Mesenchymal stem cell (in vitro differentiated cells and primary cell): Measurements from ENCODE around the gene GDAP2.

ENCODE experiments used
- DNase-seq: peaks from one replicate; pipeline ENCODE4 v3.0.0-alpha.2; 2013
- H2AFZ ChIP-seq: one replicate; pipeline ENCODE4 v1.6.1; 2013; ENCODE audit warnings: low read depth, mild to moderate bottlenecking, control low read depth, inconsistent platforms, low read length, moderate library complexity
- H2AK5ac ChIP-seq: 2 replicates; pipeline ENCODE4 v1.6.1; 2013; ENCODE audit warnings: low read length, moderate library complexity, mild to moderate bottlenecking, inconsistent platforms; ENCODE audit not compliant: severe bottlenecking
- H2BK120ac ChIP-seq: one replicate; pipeline ENCODE4 v1.6.1; 2013; ENCODE audit warnings: low read depth, mild to moderate bottlenecking, inconsistent platforms, low read length, moderate library complexity
- H2BK12ac ChIP-seq, 2 experiments: one replicate each; pipeline ENCODE4 v1.6.1; 2013; ENCODE audit warnings: inconsistent platforms in 2 of 2, low read length in 2 of 2, mild to moderate bottlenecking in 2 of 2, moderate library complexity in 2 of 2, control low read depth in 1 of 2
- H2BK15ac ChIP-seq: one replicate; pipeline ENCODE4 v1.6.1; 2013; ENCODE audit warnings: mild to moderate bottlenecking, low read depth, inconsistent platforms; ENCODE audit not compliant: poor library complexity, severe bottlenecking
- H2BK5ac ChIP-seq: 2 replicates; pipeline ENCODE4 v1.6.1; 2013; ENCODE audit warnings: low read depth, mild to moderate bottlenecking, low read length, control low read depth, inconsistent platforms; ENCODE audit not compliant: poor library complexity, severe bottlenecking
- H3K14ac ChIP-seq, 2 experiments: one replicate each; pipeline ENCODE4 v1.6.1; 2013; ENCODE audit warnings: inconsistent platforms in 2 of 2, low read length in 2 of 2, control low read depth in 1 of 2, mild to moderate bottlenecking in 1 of 2, moderate library complexity in 1 of 2
- H3K18ac ChIP-seq, 2 experiments: one replicate each; pipeline ENCODE4 v1.6.1; 2013; ENCODE audit warnings: inconsistent platforms in 2 of 2, low read length in 2 of 2, control low read depth in 1 of 2, low read depth in 1 of 2, mild to moderate bottlenecking in 1 of 2
- H3K23ac ChIP-seq, 2 experiments: one replicate each; pipeline ENCODE4 v1.6.1; 2013; ENCODE audit warnings: inconsistent platforms in 2 of 2, low read length in 2 of 2, mild to moderate bottlenecking in 2 of 2, moderate library complexity in 2 of 2, control low read depth in 1 of 2
- H3K27ac ChIP-seq: 2 replicates; pipeline ENCODE4 v1.5.1; 2013; ENCODE audit warnings: mild to moderate bottlenecking, moderate library complexity, low read length, control low read depth, inconsistent platforms; ENCODE audit not compliant: poor library complexity, severe bottlenecking
- H3K27me3 ChIP-seq, 2 experiments: 2 replicates each; pipeline versions ENCODE4 v1.6.1 to v1.7.0; 2013; ENCODE audit warnings: low read length in 2 of 2, mild to moderate bottlenecking in 2 of 2, moderate library complexity in 2 of 2, control low read depth in 1 of 2, inconsistent platforms in 1 of 2; ENCODE audit not compliant: control insufficient read depth in 1 of 2, insufficient read depth in 1 of 2
- H3K36me3 ChIP-seq, 2 experiments: 2 replicates each; pipeline versions ENCODE4 v1.6.1 to v1.7.0; 2013; ENCODE audit warnings: low read length in 2 of 2, control low read depth in 1 of 2, inconsistent platforms in 1 of 2, low read depth in 1 of 2, mild to moderate bottlenecking in 1 of 2; ENCODE audit not compliant: insufficient read depth in 2 of 2, control insufficient read depth in 1 of 2
- H3K4ac ChIP-seq, 2 experiments: one replicate each; pipeline ENCODE4 v1.6.1; 2013; ENCODE audit warnings: inconsistent platforms in 2 of 2, low read length in 2 of 2, mild to moderate bottlenecking in 2 of 2, moderate library complexity in 2 of 2, control low read depth in 1 of 2, low read depth in 1 of 2
- H3K4me1 ChIP-seq: 2 replicates; pipeline ENCODE4 v1.6.1; 2013; ENCODE audit warnings: low read depth, low read length, control low read depth; ENCODE audit not compliant: control insufficient read depth, insufficient read depth
- H3K4me2 ChIP-seq: 2 replicates; pipeline ENCODE4 v1.6.1; 2013; ENCODE audit warnings: low read length, mild to moderate bottlenecking, inconsistent platforms; ENCODE audit not compliant: poor library complexity, severe bottlenecking
- H3K4me3 ChIP-seq, 2 experiments: 2 replicates each; pipeline versions ENCODE4 v1.5.1 to v1.7.0; 2013; ENCODE audit warnings: low read length in 2 of 2, mild to moderate bottlenecking in 2 of 2, control low read depth in 1 of 2, low read depth in 1 of 2; ENCODE audit not compliant: insufficient read depth in 1 of 2
- H3K79me1 ChIP-seq: replicated peaks from 2 replicates; pipeline ENCODE4 v1.6.1; 2013; ENCODE audit warnings: mild to moderate bottlenecking, control low read depth, low read length, inconsistent platforms; ENCODE audit not compliant: poor library complexity, severe bottlenecking
- H3K9ac ChIP-seq: 2 replicates; pipeline ENCODE4 v1.7.0; 2013; ENCODE audit warnings: mild to moderate bottlenecking, low read length, moderate library complexity
- H3K9me3 ChIP-seq: 2 replicates; pipeline ENCODE4 v1.7.0; 2013; ENCODE audit warnings: mild to moderate bottlenecking, low read length; ENCODE audit not compliant: control insufficient read depth
- H4K8ac ChIP-seq: one replicate; pipeline ENCODE4 v1.6.1; 2013; ENCODE audit warnings: inconsistent platforms, mild to moderate bottlenecking, low read length, moderate library complexity
- H4K91ac ChIP-seq: one replicate; pipeline ENCODE4 v1.6.1; 2013; ENCODE audit warnings: mild to moderate bottlenecking, low read length, inconsistent platforms
- WGBS: methylation state at CpG from one replicate; pipeline ENCODE4 v1.1.7; 2013; ENCODE audit warnings: mixed read lengths; 5-methylcytosine and 5-hydroxymethylcytosine counted together

GDAP2 gene

DNA sequence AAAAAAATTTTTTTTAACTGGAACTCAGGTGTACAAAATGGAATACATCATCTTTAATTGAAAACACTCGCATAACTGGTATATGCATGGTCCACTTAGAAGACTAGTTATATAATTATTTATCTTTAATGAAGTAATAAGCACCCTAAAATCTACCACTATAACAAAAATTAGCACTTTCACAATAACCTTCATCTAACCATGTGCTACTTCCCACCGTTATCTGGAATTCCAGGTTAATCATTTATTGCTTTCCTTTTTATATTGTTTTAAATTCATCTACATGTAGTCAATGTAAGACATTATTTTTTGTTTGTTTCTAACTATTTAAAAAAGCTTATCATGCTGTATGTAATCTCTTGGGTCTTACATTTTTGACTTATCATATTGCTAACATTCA lies 39.0 kb downstream of the GDAP2 start:
- Histone ChIP-seq H3K14ac (no peak overlapping the region), H3K4ac (no peak overlapping the region), H3K23ac (no peak overlapping the region), H3K79me1 (peaks cover 1% of the 10 kb centered on the region), H3K9ac (no peak overlapping the region), H3K4me1 (peaks cover 4% of the 10 kb centered on the region), H3K4me2 (no peak overlapping the region), H4K91ac (no peak overlapping the region), H2AK5ac (no peak overlapping the region), H2BK15ac (no peak overlapping the region), H3K27ac (no peak overlapping the region), H3K36me3 (peaks cover 0 to 14% of the 10 kb centered on the region in 2 experiments), H3K18ac (no peak overlapping the region), H3K27me3 (no peaks in the 10 kb centered on the region), H2BK12ac (no peak overlapping the region), H2BK5ac (no peak overlapping the region), H3K9me3 (no peaks in the 10 kb centered on the region), H3K4me3 (no peak overlapping the region), H2BK120ac (no peak overlapping the region), H4K8ac (no peak overlapping the region), H2AFZ (no peak overlapping the region)
- WGBS: no CpG with 5 or more reads among the region's 2 CpGs
- no peak for DNase-seq

DNA sequence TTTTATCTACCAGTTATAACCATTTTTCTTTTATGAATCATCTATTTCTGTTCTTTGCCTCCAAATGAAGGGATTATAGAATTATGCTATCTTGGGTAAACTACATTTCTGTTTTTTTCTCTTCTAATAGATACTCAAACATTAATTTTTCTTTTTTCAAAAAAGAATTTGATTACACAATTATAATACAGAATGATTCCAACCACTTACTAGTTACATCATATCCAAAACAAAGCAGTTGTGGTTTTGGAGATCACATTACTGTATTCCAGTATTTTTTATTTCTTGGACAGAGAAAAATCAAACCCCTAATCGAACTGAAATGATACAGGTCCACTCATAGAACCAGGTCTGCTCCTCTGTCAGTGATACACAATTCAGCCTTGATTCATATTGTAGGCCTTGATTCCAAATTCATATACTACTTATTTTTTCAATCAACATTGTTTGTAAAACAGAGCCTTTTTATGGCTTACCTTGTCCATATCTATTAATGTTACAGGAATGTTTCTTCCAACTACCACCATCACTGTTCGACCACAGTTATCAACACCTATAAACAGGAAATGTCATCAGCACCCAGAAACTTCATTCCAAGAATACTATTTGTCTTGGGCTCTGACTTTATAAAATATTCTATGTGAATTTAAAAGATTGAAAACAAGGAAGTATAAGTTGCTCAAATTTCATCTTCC lies 43.2 kb downstream of the GDAP2 start:
- H2BK5ac ChIP-seq: no peak overlapping the region
- no peak overlapping the region for H3K23ac ChIP-seq
- 42% methylated on average over 2 of the region's 2 CpGs for WGBS

DNA sequence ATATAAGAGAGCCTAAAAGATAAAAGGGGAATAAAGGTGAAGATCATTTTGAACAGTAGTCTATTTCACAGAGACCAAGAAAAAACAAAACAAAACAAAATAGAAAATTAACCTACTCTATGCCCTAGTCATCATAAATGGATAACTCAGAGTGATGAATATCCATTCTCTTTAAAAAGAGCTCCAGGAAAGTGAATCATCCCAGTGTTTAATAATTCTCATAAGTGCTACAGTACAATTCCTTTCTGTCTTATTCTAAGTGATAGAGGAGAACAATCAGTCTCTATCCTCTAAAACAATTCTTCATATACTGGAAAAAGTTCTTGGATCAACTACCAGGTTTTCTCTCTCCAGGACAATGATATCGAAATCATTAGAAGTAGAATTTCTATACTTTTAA lies 45.8 kb downstream of the GDAP2 start:
- no CpG with 5 or more reads among the region's 1 CpG for WGBS
- Histone ChIP-seq H2AK5ac (no peak overlapping the region), H3K9me3 (no peaks in the 10 kb centered on the region), H3K4ac (no peak overlapping the region), H3K4me1 (peaks cover 4% of the 10 kb centered on the region), H3K36me3 (peaks cover 3 to 45% of the 10 kb centered on the region in 2 experiments), H3K27ac (no peak overlapping the region), H4K8ac (no peak overlapping the region), H3K4me3 (no peak overlapping the region), H3K14ac (no peak overlapping the region), H3K9ac (no peak overlapping the region), H2AFZ (no peak overlapping the region), H2BK12ac (no peak overlapping the region), H2BK120ac (no peak overlapping the region), H3K79me1 (no peaks in the 10 kb centered on the region), H3K23ac (no peak overlapping the region), H3K27me3 (no peaks in the 10 kb centered on the region), H2BK5ac (no peak overlapping the region), H3K18ac (no peak overlapping the region), H4K91ac (no peak overlapping the region), H2BK15ac (no peak overlapping the region), H3K4me2 (no peak overlapping the region)
- no peak for DNase-seq

More for the DNA sequence above, 43.2 kb downstream of the GDAP2 start:
- no peak overlapping the region for H3K18ac ChIP-seq
- no peak overlapping the region for H3K14ac ChIP-seq
- H3K4ac ChIP-seq: no peak overlapping the region
- no peak overlapping the region for H3K4me3 ChIP-seq
- no peak overlapping the region for H2BK120ac ChIP-seq
- H3K4me1 ChIP-seq: peaks cover 4% of the 10 kb centered on the region
- H4K91ac ChIP-seq: no peak overlapping the region
- DNase-seq: peak; percentile 4
- H2AFZ ChIP-seq: no peak overlapping the region
- no peak overlapping the region for H3K27ac ChIP-seq
- no peak overlapping the region for H2AK5ac ChIP-seq
- H3K9ac ChIP-seq: no peak overlapping the region
- H3K4me2 ChIP-seq: no peak overlapping the region
- no peak overlapping the region for H2BK12ac ChIP-seq
- H3K9me3 ChIP-seq: no peaks in the 10 kb centered on the region
- no peaks in the 10 kb centered on the region for H3K27me3 ChIP-seq
- H3K79me1 ChIP-seq: no peaks in the 10 kb centered on the region
- peaks cover 0 to 23% of the 10 kb centered on the region in 2 experiments for H3K36me3 ChIP-seq
- no peak overlapping the region for H2BK15ac ChIP-seq
- no peak overlapping the region for H4K8ac ChIP-seq

DNA sequence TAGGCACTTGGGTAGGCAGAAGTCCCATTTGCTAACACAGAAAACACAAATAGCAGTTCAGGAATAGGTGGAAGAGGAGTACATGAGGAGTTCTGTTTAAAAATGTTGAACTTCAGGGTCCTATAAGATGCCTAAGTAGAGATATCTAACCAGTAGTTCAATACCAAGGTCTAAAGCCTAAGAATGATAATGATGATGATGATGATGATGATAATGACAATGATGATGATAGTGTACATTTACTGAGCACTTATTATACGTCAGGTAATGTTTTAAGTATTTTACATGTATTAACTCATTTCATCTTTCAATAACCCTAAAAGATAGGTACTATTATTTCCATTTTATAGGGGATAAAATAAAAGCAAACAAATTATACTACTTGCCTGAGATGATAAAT lies 50.1 kb downstream of the GDAP2 start:
- no CpG with 5 or more reads among the region's 1 CpG for WGBS

More for the DNA sequence above, 50.1 kb downstream of the GDAP2 start:
- H3K27ac ChIP-seq: no peak overlapping the region
- no peak overlapping the region for H4K91ac ChIP-seq
- H3K4me3 ChIP-seq: no peak overlapping the region
- no peak for DNase-seq
- peaks cover 11 to 87% of the 10 kb centered on the region in 2 experiments for H3K36me3 ChIP-seq
- no peak overlapping the region for H2BK15ac ChIP-seq
- no peaks in the 10 kb centered on the region for H3K4me1 ChIP-seq
- no peaks in the 10 kb centered on the region for H3K27me3 ChIP-seq
- no peak overlapping the region for H3K4me2 ChIP-seq
- no peak overlapping the region for H3K18ac ChIP-seq
- H2AFZ ChIP-seq: no peak overlapping the region
- H3K9me3 ChIP-seq: peaks cover 13% of the 10 kb centered on the region
- no peak overlapping the region for H2BK12ac ChIP-seq
- no peak overlapping the region for H4K8ac ChIP-seq
- no peak overlapping the region for H3K4ac ChIP-seq
- H2BK5ac ChIP-seq: no peak overlapping the region
- H2AK5ac ChIP-seq: no peak overlapping the region
- H3K9ac ChIP-seq: no peak overlapping the region
- no peak overlapping the region for H2BK120ac ChIP-seq
- no peak overlapping the region for H3K23ac ChIP-seq
- no peak overlapping the region for H3K14ac ChIP-seq
- H3K79me1 ChIP-seq: peaks cover 2% of the 10 kb centered on the region
